RPMI8226 (cell line): ENCODE results near the gene KATNIP.

Experiments
- DNase-seq: peaks from one replicate; pipeline ENCODE4 v3.0.0-alpha.2; 2015

The KATNIP gene

GRCh38 chr16:27586711-27587110 lies 36.8 kb downstream of the KATNIP start:
- no peak for DNase-seq

GRCh38 chr16:27588057-27588456 lies 38.1 kb downstream of the KATNIP start:
- no peak for DNase-seq

- DNase-seq: no peak
Measured at GRCh38 chr16:27591837-27592236, 41.9 kb downstream of the KATNIP start.

DNA sequence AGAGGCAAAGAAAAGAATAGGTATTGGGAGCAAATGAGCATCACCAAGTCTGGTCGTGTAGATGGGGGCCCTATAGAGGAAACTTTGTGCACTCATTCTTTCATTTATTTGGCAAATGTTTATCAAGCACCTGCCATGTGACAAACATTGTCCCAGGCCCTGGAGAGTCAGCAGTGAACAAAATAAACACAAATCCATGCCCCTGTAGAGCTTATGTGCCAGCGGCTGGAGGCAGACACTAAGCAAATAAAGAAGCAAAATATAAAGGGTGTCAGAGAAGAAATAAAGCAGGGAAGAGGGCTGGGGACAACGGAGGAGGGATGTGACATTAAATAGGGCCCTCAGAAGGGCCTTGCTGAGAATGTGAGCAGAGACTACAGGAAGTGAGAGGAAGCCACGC lies 45.5 kb downstream of the KATNIP start:
- DNase-seq: no peak

GRCh38 chr16:27595993-27596392 lies 46.0 kb downstream of the KATNIP start:
- no peak for DNase-seq

GRCh38 chr16:27596411-27596810 lies 46.5 kb downstream of the KATNIP start:
- no peak for DNase-seq

DNA sequence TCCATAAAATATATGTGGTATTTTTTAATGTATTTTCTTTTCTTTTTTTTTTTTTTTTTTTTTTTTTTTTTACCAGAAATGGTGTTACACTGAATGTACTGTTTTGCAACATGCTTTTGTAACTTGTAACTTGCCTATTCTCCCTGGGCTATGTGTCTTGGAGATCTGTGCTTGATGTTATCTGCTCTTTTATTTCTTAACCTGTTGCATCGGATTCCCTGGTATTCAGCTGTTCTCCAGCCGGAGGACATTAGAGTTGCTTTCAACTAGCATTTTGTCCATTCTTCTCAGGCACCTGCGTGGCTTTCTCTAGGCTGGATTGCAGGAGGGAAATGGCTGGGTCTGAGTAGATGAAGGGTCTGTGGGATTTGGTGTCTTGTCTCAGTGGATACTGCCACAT lies 47.4 kb downstream of the KATNIP start:
- DNase-seq: no peak

GRCh38 chr16:27598220-27598619 lies 48.3 kb downstream of the KATNIP start:
- DNase-seq: no peak

GRCh38 chr16:27598931-27599565 lies 49.1 kb downstream of the KATNIP start:
- no peak for DNase-seq

GRCh38 chr16:27599606-27600005 lies 49.7 kb downstream of the KATNIP start:
- DNase-seq: no peak
